Suppressor macrophage treated with lipopolysaccharide for 4 hours (primary cell): Measurements from ENCODE around the gene SPECC1.
A peak's percentile ranks its signal among the peaks of the same experiment; 100 is the strongest.
"Not testable (repeated sequence)": the region's sequence is repeated elsewhere in the genome, so short reads cannot be mapped to it uniquely, and the experiment has no call there.

Source experiments
- DNase-seq: peaks from one replicate; pipeline ENCODE4 v3.0.0-alpha.2; 2020

SPECC1 gene

GRCh38 chr17:20244671-20245070 lies 235.5 kb downstream of the SPECC1 start:
- DNase-seq, result peak; percentile 33

GRCh38 chr17:20246692-20247091 lies 237.5 kb downstream of the SPECC1 start:
- no peak for DNase-seq

- no peak for DNase-seq
Observed at GRCh38 chr17:20253323-20253722, 244.2 kb downstream of the SPECC1 start.

- DNase-seq, result no peak
Observed at GRCh38 chr17:20254541-20254940, 245.4 kb downstream of the SPECC1 start.

- no peak for DNase-seq
Observed at GRCh38 chr17:20256144-20256543, 247.0 kb downstream of the SPECC1 start.

GRCh38 chr17:20257008-20257407 lies 247.8 kb downstream of the SPECC1 start:
- no peak for DNase-seq

- DNase-seq, result no peak
Observed at GRCh38 chr17:20257798-20258197, 248.6 kb downstream of the SPECC1 start.

- DNase-seq, result no peak
Observed at GRCh38 chr17:20259668-20260067, 250.5 kb downstream of the SPECC1 start.

GRCh38 chr17:20260268-20260667 lies 251.1 kb downstream of the SPECC1 start:
- no peak for DNase-seq

GRCh38 chr17:20262226-20263114 lies 253.3 kb downstream of the SPECC1 start:
- DNase-seq, result no peak

GRCh38 chr17:20263115-20263433 lies 253.9 kb downstream of the SPECC1 start:
- not testable (repeated sequence) for DNase-seq

GRCh38 chr17:20263595-20263994 lies 254.4 kb downstream of the SPECC1 start:
- no peak for DNase-seq

- DNase-seq, result no peak
Observed at GRCh38 chr17:20264996-20265395, 255.8 kb downstream of the SPECC1 start.

GRCh38 chr17:20266806-20267458 lies 257.8 kb downstream of the SPECC1 start:
- no peak for DNase-seq

GRCh38 chr17:20267459-20267842 lies 258.3 kb downstream of the SPECC1 start:
- DNase-seq, result no peak

- no peak for DNase-seq
Observed at GRCh38 chr17:20270369-20270768, 261.2 kb downstream of the SPECC1 start.

GRCh38 chr17:20271011-20271610 lies 262.0 kb downstream of the SPECC1 start:
- no peak for DNase-seq

GRCh38 chr17:20273741-20274500 lies 264.8 kb downstream of the SPECC1 start:
- no peak for DNase-seq

GRCh38 chr17:20275653-20276052 lies 266.5 kb downstream of the SPECC1 start:
- DNase-seq, result no peak

GRCh38 chr17:20276421-20276820 lies 267.3 kb downstream of the SPECC1 start:
- DNase-seq, result no peak

- no peak for DNase-seq
Observed at GRCh38 chr17:20278805-20279204, 269.6 kb downstream of the SPECC1 start.

GRCh38 chr17:20279631-20280030 lies 270.5 kb downstream of the SPECC1 start:
- DNase-seq, result no peak

- no peak for DNase-seq
Observed at GRCh38 chr17:20280051-20280450, 270.9 kb downstream of the SPECC1 start.
